ENCODE data around the gene SPAG16.

The SPAG16 gene

DNA sequence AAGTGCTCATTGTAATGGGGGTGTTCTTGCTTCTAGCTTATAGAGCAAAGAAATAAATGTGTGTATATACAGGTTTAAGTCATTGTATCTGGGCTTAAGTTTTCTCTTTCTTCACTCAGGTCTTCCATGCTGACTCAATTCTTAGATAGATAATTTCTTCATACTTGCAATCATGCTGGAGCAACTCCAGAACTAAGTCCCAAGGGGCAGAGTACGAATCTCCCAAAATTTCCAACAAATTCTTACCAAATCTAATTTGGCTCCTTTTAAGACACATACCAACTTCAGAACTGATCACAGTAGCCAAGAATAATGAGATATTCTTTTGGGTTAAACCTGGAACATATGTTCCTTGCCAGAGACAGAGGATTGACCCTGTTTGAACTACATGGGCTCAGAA lies 4.3 kb upstream of the SPAG16 start:
- Histone ChIP-seq H3K4me3 (ENCODE audit: low read depth, low read length) (no peak overlapping the region), H3K9me3 (ENCODE audit: control insufficient read depth, insufficient read depth, low read depth, low read length) (no peaks in the 10 kb centered on the region), H3K4me1 (ENCODE audit: control insufficient read depth, insufficient read depth, low read length) (no peaks in the 10 kb centered on the region), H3K27ac (ENCODE audit: extremely low read depth, low read depth, low read length) (no peak overlapping the region), H3K36me3 (ENCODE audit: control insufficient read depth in 2 of 2, insufficient read depth in 1 of 2, low read length in 2 of 2) (no peaks in the 10 kb centered on the region)
- TF ChIP-seq ZNF214 (tag by site-specific recombination; IDR thresholded peaks at IDR 0.05; ENCODE audit: borderline replicate concordance) (no peak), ZNF560 (tag by site-specific recombination; IDR thresholded peaks at IDR 0.05; ENCODE audit: borderline replicate concordance) (no peak), ZNF133 (tag by site-specific recombination; IDR thresholded peaks at IDR 0.05) (no peak), ZNF341 (tag by site-specific recombination; IDR thresholded peaks at IDR 0.05; ENCODE audit: low read depth) (no peak), ZNF266 (tag by site-specific recombination; IDR thresholded peaks at IDR 0.05; ENCODE audit: low read depth) (no peak), ZNF660 (tag by site-specific recombination; IDR thresholded peaks at IDR 0.05) (no peak), ZNF747 (tag by site-specific recombination; IDR thresholded peaks at IDR 0.05) (no peak), SALL2 (tag by site-specific recombination; IDR thresholded peaks at IDR 0.05; ENCODE audit: borderline replicate concordance) (no peak), ZNF48 (tag by site-specific recombination; IDR thresholded peaks at IDR 0.05) (no peak), ZNF157 (tag by site-specific recombination; IDR thresholded peaks at IDR 0.05) (no peak)
- TF ChIP-seq, protein P1, sequence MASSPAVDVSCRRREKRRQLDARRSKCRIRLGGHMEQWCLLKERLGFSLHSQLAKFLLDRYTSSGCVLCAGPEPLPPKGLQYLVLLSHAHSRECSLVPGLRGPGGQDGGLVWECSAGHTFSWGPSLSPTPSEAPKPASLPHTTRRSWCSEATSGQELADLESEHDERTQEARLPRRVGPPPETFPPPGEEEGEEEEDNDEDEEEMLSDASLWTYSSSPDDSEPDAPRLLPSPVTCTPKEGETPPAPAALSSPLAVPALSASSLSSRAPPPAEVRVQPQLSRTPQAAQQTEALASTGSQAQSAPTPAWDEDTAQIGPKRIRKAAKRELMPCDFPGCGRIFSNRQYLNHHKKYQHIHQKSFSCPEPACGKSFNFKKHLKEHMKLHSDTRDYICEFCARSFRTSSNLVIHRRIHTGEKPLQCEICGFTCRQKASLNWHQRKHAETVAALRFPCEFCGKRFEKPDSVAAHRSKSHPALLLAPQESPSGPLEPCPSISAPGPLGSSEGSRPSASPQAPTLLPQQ (tag by site-specific recombination; IDR thresholded peaks at IDR 0.05): no peak
- TF ChIP-seq, protein P2, sequence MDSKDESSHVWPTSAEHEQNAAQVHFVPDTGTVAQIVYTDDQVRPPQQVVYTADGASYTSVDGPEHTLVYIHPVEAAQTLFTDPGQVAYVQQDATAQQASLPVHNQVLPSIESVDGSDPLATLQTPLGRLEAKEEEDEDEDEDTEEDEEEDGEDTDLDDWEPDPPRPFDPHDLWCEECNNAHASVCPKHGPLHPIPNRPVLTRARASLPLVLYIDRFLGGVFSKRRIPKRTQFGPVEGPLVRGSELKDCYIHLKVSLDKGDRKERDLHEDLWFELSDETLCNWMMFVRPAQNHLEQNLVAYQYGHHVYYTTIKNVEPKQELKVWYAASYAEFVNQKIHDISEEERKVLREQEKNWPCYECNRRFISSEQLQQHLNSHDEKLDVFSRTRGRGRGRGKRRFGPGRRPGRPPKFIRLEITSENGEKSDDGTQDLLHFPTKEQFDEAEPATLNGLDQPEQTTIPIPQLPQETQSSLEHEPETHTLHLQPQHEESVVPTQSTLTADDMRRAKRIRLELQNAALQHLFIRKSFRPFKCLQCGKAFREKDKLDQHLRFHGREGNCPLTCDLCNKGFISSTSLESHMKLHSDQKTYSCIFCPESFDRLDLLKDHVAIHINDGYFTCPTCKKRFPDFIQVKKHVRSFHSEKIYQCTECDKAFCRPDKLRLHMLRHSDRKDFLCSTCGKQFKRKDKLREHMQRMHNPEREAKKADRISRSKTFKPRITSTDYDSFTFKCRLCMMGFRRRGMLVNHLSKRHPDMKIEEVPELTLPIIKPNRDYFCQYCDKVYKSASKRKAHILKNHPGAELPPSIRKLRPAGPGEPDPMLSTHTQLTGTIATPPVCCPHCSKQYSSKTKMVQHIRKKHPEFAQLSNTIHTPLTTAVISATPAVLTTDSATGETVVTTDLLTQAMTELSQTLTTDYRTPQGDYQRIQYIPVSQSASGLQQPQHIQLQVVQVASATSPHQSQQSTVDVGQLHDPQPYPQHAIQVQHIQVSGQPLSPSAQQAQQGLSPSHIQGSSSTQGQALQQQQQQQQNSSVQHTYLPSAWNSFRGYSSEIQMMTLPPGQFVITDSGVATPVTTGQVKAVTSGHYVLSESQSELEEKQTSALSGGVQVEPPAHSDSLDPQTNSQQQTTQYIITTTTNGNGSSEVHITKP (tag by site-specific recombination; IDR thresholded peaks at IDR 0.05): no peak
- TF ChIP-seq, protein P3, sequence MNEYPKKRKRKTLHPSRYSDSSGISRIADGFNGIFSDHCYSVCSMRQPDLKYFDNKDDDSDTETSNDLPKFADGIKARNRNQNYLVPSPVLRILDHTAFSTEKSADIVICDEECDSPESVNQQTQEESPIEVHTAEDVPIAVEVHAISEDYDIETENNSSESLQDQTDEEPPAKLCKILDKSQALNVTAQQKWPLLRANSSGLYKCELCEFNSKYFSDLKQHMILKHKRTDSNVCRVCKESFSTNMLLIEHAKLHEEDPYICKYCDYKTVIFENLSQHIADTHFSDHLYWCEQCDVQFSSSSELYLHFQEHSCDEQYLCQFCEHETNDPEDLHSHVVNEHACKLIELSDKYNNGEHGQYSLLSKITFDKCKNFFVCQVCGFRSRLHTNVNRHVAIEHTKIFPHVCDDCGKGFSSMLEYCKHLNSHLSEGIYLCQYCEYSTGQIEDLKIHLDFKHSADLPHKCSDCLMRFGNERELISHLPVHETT (tag by site-specific recombination; IDR thresholded peaks at IDR 0.05): no peak
- POLR2A ChIA-PET: no interaction called here
- CTCF ChIA-PET: no interaction called here

DNA sequence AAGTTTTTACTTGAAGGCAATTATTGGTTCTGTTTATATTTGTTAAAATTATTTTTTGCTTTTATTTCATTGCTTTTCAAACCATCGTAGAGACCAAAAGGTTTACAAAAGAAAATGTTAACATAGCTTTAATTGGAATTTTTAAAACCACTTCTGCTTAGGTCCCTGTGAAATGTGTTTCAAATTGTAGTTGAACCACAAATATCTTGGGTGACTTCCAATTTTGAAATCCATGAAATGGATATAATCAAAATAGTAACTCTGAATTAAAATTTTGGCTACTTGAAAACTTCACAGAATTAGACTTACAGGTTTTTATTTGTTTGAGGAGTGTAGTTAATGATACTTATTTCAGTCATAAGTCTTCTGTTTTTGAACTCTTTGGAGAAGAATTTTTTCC lies 3.1 kb upstream of the SPAG16 start:
- H3K9me3 ChIP-seq (ENCODE audit: control insufficient read depth, insufficient read depth, low read depth, low read length): no peaks in the 10 kb centered on the region
- no peak overlapping the region for H3K4me3 ChIP-seq (ENCODE audit: low read depth, low read length)
- no peak overlapping the region for H3K27ac ChIP-seq (ENCODE audit: extremely low read depth, low read depth, low read length)
- POLR2A ChIA-PET: no interaction called here
- CTCF ChIA-PET: no interaction called here
- H3K4me1 ChIP-seq (ENCODE audit: control insufficient read depth, insufficient read depth, low read length): no peaks in the 10 kb centered on the region
- H3K36me3 ChIP-seq (ENCODE audit: control insufficient read depth in 2 of 2, insufficient read depth in 1 of 2, low read length in 2 of 2): peaks cover 0 to 5% of the 10 kb centered on the region in 2 experiments; a peak in 1 of 3 replicates
- TF ChIP-seq ZNF221 (tag by site-specific recombination; IDR thresholded peaks at IDR 0.05; ENCODE audit: borderline replicate concordance) (no peak), KLF1 (tag by site-specific recombination; IDR thresholded peaks at IDR 0.05) (no peak), BCL11B (tag by site-specific recombination; IDR thresholded peaks at IDR 0.05; ENCODE audit: low read depth) (no peak), ZBTB1 (tag by site-specific recombination; IDR thresholded peaks at IDR 0.05) (no peak), ZBTB8A (tag by site-specific recombination; IDR thresholded peaks at IDR 0.05) (no peak), ZNF610 (tag by site-specific recombination; IDR thresholded peaks at IDR 0.05; ENCODE audit: borderline replicate concordance) (no peak), ZNF621 (tag by site-specific recombination; IDR thresholded peaks at IDR 0.05) (no peak), RBAK (tag by site-specific recombination; IDR thresholded peaks at IDR 0.05) (no peak), ZIC2 (tag by site-specific recombination; IDR thresholded peaks at IDR 0.05) (no peak), ZFP41 (tag by site-specific recombination; IDR thresholded peaks at IDR 0.05; ENCODE audit: borderline replicate concordance) (no peak)
- TF ChIP-seq, protein P2 (tag by site-specific recombination; IDR thresholded peaks at IDR 0.05): no peak
- TF ChIP-seq, protein P4, sequence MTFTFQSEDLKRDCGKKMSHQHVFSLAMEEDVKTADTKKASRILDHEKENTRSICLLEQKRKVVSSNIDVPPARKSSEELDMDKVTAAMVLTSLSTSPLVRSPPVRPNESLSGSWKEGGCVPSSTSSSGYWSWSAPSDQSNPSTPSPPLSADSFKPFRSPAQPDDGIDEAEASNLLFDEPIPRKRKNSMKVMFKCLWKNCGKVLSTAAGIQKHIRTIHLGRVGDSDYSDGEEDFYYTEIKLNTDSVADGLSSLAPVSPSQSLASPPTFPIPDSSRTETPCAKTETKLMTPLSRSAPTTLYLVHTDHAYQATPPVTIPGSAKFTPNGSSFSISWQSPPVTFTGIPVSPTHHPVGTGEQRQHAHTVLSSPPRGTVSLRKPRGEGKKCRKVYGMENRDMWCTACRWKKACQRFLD (tag by site-specific recombination; IDR thresholded peaks at IDR 0.05): no peak
